Measurements from ENCODE around the gene TEX261. TPM values are rescaled to one million over a fixed set of nuclear protein-coding genes. Genes with fewer than 3 reads are reported as not detected.
A peak's percentile ranks its signal among the peaks of the same experiment; 100 is the strongest.

The TEX261 gene
- total RNA-seq, 1 donor from 2014 or later: 50.0 TPM

GRCh38 chr2:70936979-70937811 is 57.5 kb downstream of the TEX261 start:
- no peak for TF ChIP-seq CTCF (conservative IDR thresholded peaks at IDR 0.05)
- no peak for DNase-seq (ENCODE audit: extremely low spot score, unreplicated experiment)
- peak overlapping the region; percentile 72 for H3K27ac Mint-ChIP-seq
- peaks cover 18% of the 10 kb centered on the region for H3K4me1 Mint-ChIP-seq (ENCODE audit: unreplicated experiment)
- no peak overlapping the region for H3K4me3 Mint-ChIP-seq
- H3K36me3 Mint-ChIP-seq: no peaks in the 10 kb centered on the region
- peaks cover 27% of the 10 kb centered on the region for H3K27me3 Mint-ChIP-seq
- no peaks in the 10 kb centered on the region for H3K9me3 Mint-ChIP-seq

GRCh38 chr2:70936165-70936978 is 58.3 kb downstream of the TEX261 start:
- TF ChIP-seq CTCF (conservative IDR thresholded peaks at IDR 0.05): no peak
- H3K36me3 Mint-ChIP-seq: no peaks in the 10 kb centered on the region
- H3K27ac Mint-ChIP-seq: peak overlapping the region; percentile 50
- no peak overlapping the region for H3K4me3 Mint-ChIP-seq
- peaks cover 22% of the 10 kb centered on the region for H3K27me3 Mint-ChIP-seq
- H3K4me1 Mint-ChIP-seq (ENCODE audit: unreplicated experiment): peaks cover 13% of the 10 kb centered on the region
- DNase-seq (ENCODE audit: extremely low spot score, unreplicated experiment): peak; percentile 60
- no peaks in the 10 kb centered on the region for H3K9me3 Mint-ChIP-seq

Other genes with a start within 250 kb of the TEX261 start
- 1.6 and 5.0 TPM in 2 replicates for gene ADD2, start 226.7 kb downstream of the TEX261 start, total RNA-seq (ENCODE audit: low replicate concordance)
- not detected in 2 replicates for gene FIGLA, start 204.2 kb downstream of the TEX261 start, total RNA-seq (ENCODE audit: low replicate concordance)
- not detected in 2 replicates for gene CLEC4F, start 174.3 kb downstream of the TEX261 start, total RNA-seq (ENCODE audit: low replicate concordance)
- not detected in 2 replicates for gene CD207, start 159.1 kb downstream of the TEX261 start, total RNA-seq (ENCODE audit: low replicate concordance)
- gene VAX2, start 94.3 kb downstream of the TEX261 start, total RNA-seq (ENCODE audit: low replicate concordance): 1.2 and 1.3 TPM in 2 replicates
- 6.3 and 8.6 TPM in 2 replicates for gene ATP6V1B1, start 59.0 kb downstream of the TEX261 start, total RNA-seq (ENCODE audit: low replicate concordance)
- gene ANKRD53, start 16.2 kb downstream of the TEX261 start, total RNA-seq (ENCODE audit: low replicate concordance): 0.55 and 0.72 TPM in 2 replicates
- 102 and 139 TPM in 2 replicates for gene NAGK, start 73.8 kb upstream of the TEX261 start, total RNA-seq (ENCODE audit: low replicate concordance)
- gene MCEE, start 135.4 kb upstream of the TEX261 start, total RNA-seq (ENCODE audit: low replicate concordance): 16.5 and 20.3 TPM in 2 replicates
- 40.2 and 41.7 TPM in 2 replicates for gene MPHOSPH10, start 135.8 kb upstream of the TEX261 start, total RNA-seq (ENCODE audit: low replicate concordance)
- gene PAIP2B, start 232.2 kb upstream of the TEX261 start, total RNA-seq (ENCODE audit: low replicate concordance): 13.7 and 21.5 TPM in 2 replicates

Measured in type B pancreatic cell (in vitro differentiated cells).